ENCODE data around the gene COL13A1.

DNA sequence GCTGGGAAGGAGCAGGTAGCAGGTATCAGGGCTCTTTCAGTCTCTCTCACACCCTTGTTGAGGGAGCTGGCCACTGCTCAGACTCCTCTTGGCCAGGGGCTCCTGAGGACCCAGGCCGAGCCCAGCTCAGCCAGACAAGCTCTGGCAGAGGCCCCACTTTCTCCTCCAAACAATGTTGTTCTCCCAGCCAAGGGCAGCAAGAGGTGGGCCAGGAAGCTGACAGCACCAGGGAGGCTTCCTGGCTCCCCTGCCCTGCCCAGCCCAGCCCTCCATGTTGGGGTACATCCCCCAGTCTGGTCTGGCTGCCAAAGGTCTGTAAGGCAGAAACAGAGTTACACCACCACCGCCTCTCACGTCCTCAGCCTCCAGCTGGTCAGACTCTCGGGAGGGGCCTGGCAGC, 33.9 kb upstream of the COL13A1 start:
- TF ChIP-seq, protein P1, sequence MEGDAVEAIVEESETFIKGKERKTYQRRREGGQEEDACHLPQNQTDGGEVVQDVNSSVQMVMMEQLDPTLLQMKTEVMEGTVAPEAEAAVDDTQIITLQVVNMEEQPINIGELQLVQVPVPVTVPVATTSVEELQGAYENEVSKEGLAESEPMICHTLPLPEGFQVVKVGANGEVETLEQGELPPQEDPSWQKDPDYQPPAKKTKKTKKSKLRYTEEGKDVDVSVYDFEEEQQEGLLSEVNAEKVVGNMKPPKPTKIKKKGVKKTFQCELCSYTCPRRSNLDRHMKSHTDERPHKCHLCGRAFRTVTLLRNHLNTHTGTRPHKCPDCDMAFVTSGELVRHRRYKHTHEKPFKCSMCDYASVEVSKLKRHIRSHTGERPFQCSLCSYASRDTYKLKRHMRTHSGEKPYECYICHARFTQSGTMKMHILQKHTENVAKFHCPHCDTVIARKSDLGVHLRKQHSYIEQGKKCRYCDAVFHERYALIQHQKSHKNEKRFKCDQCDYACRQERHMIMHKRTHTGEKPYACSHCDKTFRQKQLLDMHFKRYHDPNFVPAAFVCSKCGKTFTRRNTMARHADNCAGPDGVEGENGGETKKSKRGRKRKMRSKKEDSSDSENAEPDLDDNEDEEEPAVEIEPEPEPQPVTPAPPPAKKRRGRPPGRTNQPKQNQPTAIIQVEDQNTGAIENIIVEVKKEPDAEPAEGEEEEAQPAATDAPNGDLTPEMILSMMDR (IDR thresholded peaks at IDR 0.05) = no peak
- no peak for TF ChIP-seq POLR2A (IDR thresholded peaks at IDR 0.05)

All from adrenal gland (tissue), 5 donors.